Gastrocnemius medialis (tissue), 4 donors: Measurements from ENCODE around the gene SLFN11.

Source experiments
- POLR2A ChIP-seq, 2 donors: fragments of 450-650 bp; IDR thresholded peaks; one replicate each; pipeline ENCODE4 v1.6.1; 2017; ENCODE audit warnings: antibody characterized with exemption in 2 of 2, mild to moderate bottlenecking in 2 of 2, moderate library complexity in 2 of 2
- TF ChIP-seq, protein P1 (sequence below), 5 experiments: fragments of 450-650 bp in 3 of 5; fragments of 200-600 bp in 2 of 5; sonication (generic) in 2 of 5; IDR thresholded peaks in 4 of 5; conservative IDR thresholded peaks in 1 of 5; 1 replicate in 4 of 5; 2 replicates in 1 of 5; pipeline ENCODE4 v1.5.1; 2016 to 2019; ENCODE audit warnings: antibody characterized with exemption in 5 of 5, mild to moderate bottlenecking in 3 of 5, moderate library complexity in 3 of 5

DNA sequence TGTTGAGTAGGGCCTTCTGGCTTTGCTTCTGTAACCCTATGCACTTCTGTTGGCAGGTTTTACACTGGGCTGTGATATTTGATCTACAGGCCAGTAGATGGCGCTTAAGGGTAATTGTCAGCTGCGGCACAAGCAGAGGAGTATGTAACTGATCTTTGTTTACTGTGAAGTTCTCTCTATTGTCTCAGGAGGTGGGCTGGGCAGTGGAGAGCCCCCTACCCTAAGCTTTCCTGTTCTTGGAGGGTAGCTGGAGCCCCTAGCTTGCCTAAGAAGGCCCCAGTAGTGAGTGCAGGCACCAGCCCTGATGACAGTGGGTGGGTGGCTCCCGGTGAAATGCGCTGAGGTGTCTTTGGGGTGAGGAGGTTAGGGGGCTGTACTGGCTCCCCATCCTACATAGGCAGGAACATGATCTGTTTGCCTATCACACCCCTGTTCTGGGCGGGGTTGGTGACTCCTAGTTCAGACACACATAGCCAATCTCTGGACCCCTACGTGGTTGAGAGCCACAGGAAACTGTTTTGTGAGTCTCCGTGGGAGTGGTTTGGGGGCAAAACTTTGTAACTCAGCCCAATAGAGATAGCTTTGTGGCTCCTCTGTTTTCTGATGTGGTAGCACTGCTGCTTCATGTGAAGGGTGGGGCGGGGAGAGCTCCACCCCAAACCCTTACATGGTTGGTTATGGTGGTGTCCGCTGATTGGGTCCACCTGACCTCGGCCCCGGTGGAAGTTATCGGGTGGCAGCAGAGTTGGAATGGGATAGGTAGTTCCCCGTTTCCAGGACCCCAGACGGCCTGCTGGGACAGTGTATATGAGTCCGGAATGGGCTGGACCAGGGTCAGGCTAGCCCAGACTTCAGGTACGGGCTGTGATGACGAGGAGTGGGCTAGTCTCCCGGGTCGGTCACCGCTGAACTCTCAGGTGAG is 60.4 kb downstream of the SLFN11 start:
- TF ChIP-seq, protein P1, sequence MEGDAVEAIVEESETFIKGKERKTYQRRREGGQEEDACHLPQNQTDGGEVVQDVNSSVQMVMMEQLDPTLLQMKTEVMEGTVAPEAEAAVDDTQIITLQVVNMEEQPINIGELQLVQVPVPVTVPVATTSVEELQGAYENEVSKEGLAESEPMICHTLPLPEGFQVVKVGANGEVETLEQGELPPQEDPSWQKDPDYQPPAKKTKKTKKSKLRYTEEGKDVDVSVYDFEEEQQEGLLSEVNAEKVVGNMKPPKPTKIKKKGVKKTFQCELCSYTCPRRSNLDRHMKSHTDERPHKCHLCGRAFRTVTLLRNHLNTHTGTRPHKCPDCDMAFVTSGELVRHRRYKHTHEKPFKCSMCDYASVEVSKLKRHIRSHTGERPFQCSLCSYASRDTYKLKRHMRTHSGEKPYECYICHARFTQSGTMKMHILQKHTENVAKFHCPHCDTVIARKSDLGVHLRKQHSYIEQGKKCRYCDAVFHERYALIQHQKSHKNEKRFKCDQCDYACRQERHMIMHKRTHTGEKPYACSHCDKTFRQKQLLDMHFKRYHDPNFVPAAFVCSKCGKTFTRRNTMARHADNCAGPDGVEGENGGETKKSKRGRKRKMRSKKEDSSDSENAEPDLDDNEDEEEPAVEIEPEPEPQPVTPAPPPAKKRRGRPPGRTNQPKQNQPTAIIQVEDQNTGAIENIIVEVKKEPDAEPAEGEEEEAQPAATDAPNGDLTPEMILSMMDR (IDR thresholded peaks at IDR 0.05 in 4 of 5, conservative IDR thresholded peaks at IDR 0.05 in 1 of 5), result peak; percentile 67 to 85 (median 80)
- TF ChIP-seq POLR2A (IDR thresholded peaks at IDR 0.05), result peak; percentile 18 to 72
